Neural cell (in vitro differentiated cells): ENCODE results near the gene CELSR1. TPM values are rescaled to one million over a fixed set of nuclear protein-coding genes. Genes with fewer than 3 reads are reported as not detected.

Experiments used
- H2AFZ ChIP-seq: fragments of 200-600, 300-800 bp; sonication (generic), shearing (Covaris generic); 2 replicates; pipeline ENCODE4 v1.6.0; 2014; ENCODE audit warnings: low read depth, mild to moderate bottlenecking, antibody characterized with exemption, low read length, moderate library complexity
- H3F3A ChIP-seq: fragments of 200-600 bp; shearing (Covaris generic); 2 replicates; pipeline ENCODE4 v1.6.1; 2016; ENCODE audit warnings: mild to moderate bottlenecking, moderate library complexity, mixed read lengths, antibody characterized with exemption, low read length; ENCODE audit not compliant: insufficient read depth, poor library complexity, severe bottlenecking
- H3K27ac ChIP-seq: fragments of 200-600, 300-800 bp; sonication (generic), shearing (Covaris generic); 2 replicates; pipeline ENCODE4 v1.5.1; 2014; ENCODE audit warnings: mild to moderate bottlenecking, low read length, moderate library complexity
- H3K27me3 ChIP-seq: fragments of 300-800, 200-600 bp; sonication (generic), shearing (Covaris generic); 2 replicates; pipeline ENCODE4 v1.6.0; 2014; ENCODE audit warnings: mild to moderate bottlenecking, low read depth, low read length, moderate library complexity; ENCODE audit not compliant: insufficient read depth
- H3K36me3 ChIP-seq: fragments of 300-800, 200-600 bp; sonication (generic), shearing (Covaris generic); 2 replicates; pipeline ENCODE4 v1.5.1; 2014; ENCODE audit warnings: mild to moderate bottlenecking, antibody characterized with exemption, low read length, moderate library complexity; ENCODE audit not compliant: insufficient read depth
- H3K4me2 ChIP-seq: fragments of 300-800, 200-600 bp; sonication (generic), shearing (Covaris generic); 2 replicates; pipeline ENCODE4 v1.6.0; 2014; ENCODE audit warnings: mild to moderate bottlenecking, low read length
- H3K4me3 ChIP-seq: fragments of 300-800, 200-600 bp; sonication (generic), shearing (Covaris generic); 2 replicates; pipeline ENCODE4 v1.5.1; 2014; ENCODE audit warnings: mild to moderate bottlenecking, low read length, moderate library complexity
- H3K79me2 ChIP-seq: fragments of 200-600 bp; shearing (Covaris generic); replicated peaks from 2 replicates; pipeline ENCODE4 v1.6.0; 2014; ENCODE audit warnings: mild to moderate bottlenecking, low read length, moderate library complexity; ENCODE audit not compliant: insufficient read depth
- H3K9ac ChIP-seq: fragments of 300-800, 200-600 bp; sonication (generic), shearing (Covaris generic); 2 replicates; pipeline ENCODE4 v1.6.1; 2016; ENCODE audit warnings: mild to moderate bottlenecking, low read length, mixed read lengths
- H3K9me2 ChIP-seq: fragments of 200-600 bp; shearing (Covaris generic); 2 replicates; pipeline ENCODE4 v1.6.1; 2016; ENCODE audit warnings: mild to moderate bottlenecking, low read length, mixed read lengths; ENCODE audit not compliant: insufficient read depth
- H3K9me3 ChIP-seq: fragments of 200-600, 300-800 bp; sonication (generic), shearing (Covaris generic); 2 replicates; pipeline ENCODE4 v1.6.1; 2016; ENCODE audit warnings: mild to moderate bottlenecking, mixed run types, low read length, moderate library complexity, mixed read lengths
- H4K20me1 ChIP-seq: fragments of 200-600 bp; shearing (Covaris generic); 2 replicates; pipeline ENCODE4 v1.6.1; 2016; ENCODE audit warnings: mild to moderate bottlenecking, mixed run types; ENCODE audit not compliant: insufficient read depth
- EP300 ChIP-seq: fragments of 450-650 bp; conservative IDR thresholded peaks from 2 replicates; pipeline ENCODE4 v1.6.1; 2014; ENCODE audit warnings: antibody characterized with exemption, mild to moderate bottlenecking, moderate library complexity; ENCODE audit not compliant: poor library complexity, severe bottlenecking
- EZH2 ChIP-seq: fragments of 200-600, 300-800 bp; shearing (Covaris generic), sonication (generic); IDR thresholded peaks from 2 replicates; pipeline ENCODE4 v1.6.1; 2014; ENCODE audit warnings: antibody characterized with exemption, low read length, borderline replicate concordance, mild to moderate bottlenecking; ENCODE audit not compliant: insufficient read depth, poor library complexity, severe bottlenecking
- MXI1 ChIP-seq: fragments of 450-650 bp; conservative IDR thresholded peaks from 2 replicates; pipeline ENCODE4 v1.6.1; 2014; ENCODE audit warnings: antibody characterized with exemption, mild to moderate bottlenecking; ENCODE audit not compliant: poor library complexity, severe bottlenecking
- POLR2AphosphoS5 ChIP-seq: IDR thresholded peaks from 2 replicates; pipeline ENCODE4 v1.6.1; 2012
- RAD21 ChIP-seq: fragments of 450-650 bp; conservative IDR thresholded peaks from 2 replicates; pipeline ENCODE4 v1.6.1; 2014; ENCODE audit warnings: antibody characterized with exemption, mild to moderate bottlenecking, moderate library complexity
- SMC3 ChIP-seq: fragments of 450-650 bp; conservative IDR thresholded peaks from 2 replicates; pipeline ENCODE4 v1.6.1; 2014; ENCODE audit warnings: antibody characterized with exemption, mild to moderate bottlenecking, moderate library complexity; ENCODE audit not compliant: poor library complexity
- TAF1 ChIP-seq: IDR thresholded peaks from 2 replicates; pipeline ENCODE4 v1.6.1; 2012; ENCODE audit warnings: low read depth
- polyA plus RNA-seq: library from polyadenylated mRNA; depleted of rRNA; stranded (reverse); fragments of >200 nt; gene quantifications from 2 replicates; pipeline ENCODE4 v1.2.3, GENCODE V29; 2014
- TF ChIP-seq, protein P1 (sequence below): IDR thresholded peaks from 2 replicates; pipeline ENCODE4 v1.6.1; 2012; ENCODE audit warnings: borderline replicate concordance
- TF ChIP-seq, protein P2 (sequence below): fragments of 450-650 bp; IDR thresholded peaks from 2 replicates; pipeline ENCODE4 v1.5.1; 2014; ENCODE audit warnings: antibody characterized with exemption, mild to moderate bottlenecking, moderate library complexity; ENCODE audit not compliant: poor library complexity, severe bottlenecking

Gene CELSR1
- polyA plus RNA-seq, 1 donor from 2014 or later, result 0.14 TPM

DNA sequence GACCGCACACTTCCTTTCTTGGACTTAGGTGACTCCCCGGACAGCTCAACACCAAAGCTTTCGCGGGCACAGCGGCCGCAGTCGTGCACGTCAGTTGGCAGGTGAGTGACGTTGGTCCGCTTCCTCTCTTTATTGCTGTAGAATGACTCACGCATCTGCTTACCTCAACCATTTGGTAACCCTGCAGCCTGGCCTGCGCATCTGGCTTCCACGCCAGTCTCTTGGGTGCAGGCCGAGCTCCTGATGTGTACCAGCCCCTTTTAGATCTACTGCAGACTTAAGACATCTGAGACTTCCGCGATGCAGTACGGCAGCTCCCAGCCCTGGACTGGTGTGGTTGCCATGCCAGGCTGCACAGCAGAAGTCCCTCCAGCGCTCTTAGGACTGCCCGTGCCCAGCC lies 214.3 kb downstream of the CELSR1 start:
- TF ChIP-seq SMC3 (no peak), RAD21 (no peak), MXI1 (no peak), EZH2 (no peak)
- TF ChIP-seq, protein P1, sequence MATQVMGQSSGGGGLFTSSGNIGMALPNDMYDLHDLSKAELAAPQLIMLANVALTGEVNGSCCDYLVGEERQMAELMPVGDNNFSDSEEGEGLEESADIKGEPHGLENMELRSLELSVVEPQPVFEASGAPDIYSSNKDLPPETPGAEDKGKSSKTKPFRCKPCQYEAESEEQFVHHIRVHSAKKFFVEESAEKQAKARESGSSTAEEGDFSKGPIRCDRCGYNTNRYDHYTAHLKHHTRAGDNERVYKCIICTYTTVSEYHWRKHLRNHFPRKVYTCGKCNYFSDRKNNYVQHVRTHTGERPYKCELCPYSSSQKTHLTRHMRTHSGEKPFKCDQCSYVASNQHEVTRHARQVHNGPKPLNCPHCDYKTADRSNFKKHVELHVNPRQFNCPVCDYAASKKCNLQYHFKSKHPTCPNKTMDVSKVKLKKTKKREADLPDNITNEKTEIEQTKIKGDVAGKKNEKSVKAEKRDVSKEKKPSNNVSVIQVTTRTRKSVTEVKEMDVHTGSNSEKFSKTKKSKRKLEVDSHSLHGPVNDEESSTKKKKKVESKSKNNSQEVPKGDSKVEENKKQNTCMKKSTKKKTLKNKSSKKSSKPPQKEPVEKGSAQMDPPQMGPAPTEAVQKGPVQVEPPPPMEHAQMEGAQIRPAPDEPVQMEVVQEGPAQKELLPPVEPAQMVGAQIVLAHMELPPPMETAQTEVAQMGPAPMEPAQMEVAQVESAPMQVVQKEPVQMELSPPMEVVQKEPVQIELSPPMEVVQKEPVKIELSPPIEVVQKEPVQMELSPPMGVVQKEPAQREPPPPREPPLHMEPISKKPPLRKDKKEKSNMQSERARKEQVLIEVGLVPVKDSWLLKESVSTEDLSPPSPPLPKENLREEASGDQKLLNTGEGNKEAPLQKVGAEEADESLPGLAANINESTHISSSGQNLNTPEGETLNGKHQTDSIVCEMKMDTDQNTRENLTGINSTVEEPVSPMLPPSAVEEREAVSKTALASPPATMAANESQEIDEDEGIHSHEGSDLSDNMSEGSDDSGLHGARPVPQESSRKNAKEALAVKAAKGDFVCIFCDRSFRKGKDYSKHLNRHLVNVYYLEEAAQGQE, result no peak
- TF ChIP-seq, protein P2, sequence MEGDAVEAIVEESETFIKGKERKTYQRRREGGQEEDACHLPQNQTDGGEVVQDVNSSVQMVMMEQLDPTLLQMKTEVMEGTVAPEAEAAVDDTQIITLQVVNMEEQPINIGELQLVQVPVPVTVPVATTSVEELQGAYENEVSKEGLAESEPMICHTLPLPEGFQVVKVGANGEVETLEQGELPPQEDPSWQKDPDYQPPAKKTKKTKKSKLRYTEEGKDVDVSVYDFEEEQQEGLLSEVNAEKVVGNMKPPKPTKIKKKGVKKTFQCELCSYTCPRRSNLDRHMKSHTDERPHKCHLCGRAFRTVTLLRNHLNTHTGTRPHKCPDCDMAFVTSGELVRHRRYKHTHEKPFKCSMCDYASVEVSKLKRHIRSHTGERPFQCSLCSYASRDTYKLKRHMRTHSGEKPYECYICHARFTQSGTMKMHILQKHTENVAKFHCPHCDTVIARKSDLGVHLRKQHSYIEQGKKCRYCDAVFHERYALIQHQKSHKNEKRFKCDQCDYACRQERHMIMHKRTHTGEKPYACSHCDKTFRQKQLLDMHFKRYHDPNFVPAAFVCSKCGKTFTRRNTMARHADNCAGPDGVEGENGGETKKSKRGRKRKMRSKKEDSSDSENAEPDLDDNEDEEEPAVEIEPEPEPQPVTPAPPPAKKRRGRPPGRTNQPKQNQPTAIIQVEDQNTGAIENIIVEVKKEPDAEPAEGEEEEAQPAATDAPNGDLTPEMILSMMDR, result no peak

DNA sequence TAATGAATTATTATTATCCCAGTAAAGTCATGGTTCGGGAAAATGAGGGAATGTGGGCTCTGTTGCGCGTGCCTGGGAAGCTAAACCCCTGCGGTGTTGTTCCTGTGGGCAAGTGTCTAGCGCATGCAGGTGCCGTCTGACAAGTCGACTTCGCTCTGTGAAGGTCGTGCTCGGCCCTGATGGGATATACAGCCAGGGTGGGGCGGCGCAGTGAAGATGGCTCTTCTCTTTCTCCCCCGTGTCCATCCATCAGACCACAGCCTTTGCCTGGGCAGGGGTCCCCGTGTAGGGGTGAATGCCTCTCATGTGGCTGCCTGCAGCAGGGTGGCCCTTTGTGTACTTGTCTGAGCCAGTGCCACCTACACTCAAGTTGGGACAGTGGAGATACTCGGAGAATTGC lies 214.7 kb downstream of the CELSR1 start:
- Histone ChIP-seq H3K9ac (no peak overlapping the region), H3K4me3 (no peak overlapping the region), H2AFZ (no peak overlapping the region), H3K36me3 (no peaks in the 10 kb centered on the region), H4K20me1 (no peaks in the 10 kb centered on the region), H3K27ac (no peak overlapping the region), H3K9me2 (no peaks in the 10 kb centered on the region), H3K9me3 (no peaks in the 10 kb centered on the region), H3K27me3 (no peaks in the 10 kb centered on the region), H3K4me2 (no peak overlapping the region), H3K79me2 (no peaks in the 10 kb centered on the region), H3F3A (no peaks in the 10 kb centered on the region)
- TF ChIP-seq TAF1, result no peak
- TF ChIP-seq, protein P1, result no peak
- TF ChIP-seq EZH2, result no peak
- no peak for TF ChIP-seq RAD21
- TF ChIP-seq SMC3, result no peak
- TF ChIP-seq EP300, result no peak
- TF ChIP-seq, protein P2, result no peak
- no peak for TF ChIP-seq MXI1
- no peak for TF ChIP-seq POLR2AphosphoS5

More for the DNA sequence above, 214.3 kb downstream of the CELSR1 start:
- Histone ChIP-seq H3K9me2 (no peaks in the 10 kb centered on the region), H4K20me1 (no peaks in the 10 kb centered on the region), H3F3A (no peaks in the 10 kb centered on the region), H3K4me2 (no peak overlapping the region), H3K9me3 (no peaks in the 10 kb centered on the region), H3K9ac (no peak overlapping the region), H2AFZ (no peak overlapping the region), H3K4me3 (no peak overlapping the region), H3K27me3 (no peaks in the 10 kb centered on the region), H3K36me3 (no peaks in the 10 kb centered on the region), H3K79me2 (no peaks in the 10 kb centered on the region), H3K27ac (no peak overlapping the region)
